Measurements from ENCODE around the gene ADAM12. TPM values are rescaled to one million over a fixed set of nuclear protein-coding genes. Genes with fewer than 3 reads are reported as not detected.

Gene ADAM12
- total RNA-seq, 2 donors from 2014 or later: 0.63 to 1.0 TPM

DNA sequence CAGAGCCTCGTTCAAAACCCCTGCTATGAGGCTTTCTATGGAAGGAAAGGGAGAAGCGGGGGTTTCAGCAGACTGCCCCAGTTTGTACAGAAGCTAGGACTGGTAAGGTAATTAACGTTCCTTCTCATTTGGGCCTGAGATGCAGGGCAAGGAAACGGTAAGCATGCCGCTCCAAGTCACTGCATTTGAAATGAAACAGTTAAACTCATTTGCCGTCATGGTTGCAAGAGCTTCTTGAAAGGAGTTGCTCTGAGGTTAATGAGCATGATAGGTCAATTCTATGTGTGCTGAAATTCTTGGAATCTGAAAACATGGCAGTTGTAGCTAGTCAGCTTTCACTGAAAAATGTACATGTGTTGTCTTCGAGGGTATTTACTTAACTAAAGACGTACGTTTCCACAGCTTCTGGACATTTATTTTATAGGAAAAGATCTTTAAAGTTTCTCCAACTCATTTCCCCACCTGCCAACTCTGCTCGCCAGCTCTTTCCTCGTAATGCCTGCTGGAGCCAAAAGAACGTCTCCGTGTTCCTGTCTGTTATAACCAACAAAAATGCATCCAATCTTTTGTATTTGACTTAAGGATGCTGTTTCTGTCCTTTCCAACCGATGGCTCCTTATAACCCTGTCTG is 73.3 kb downstream of the ADAM12 start:
- Mint-ChIP-seq H3K9me3 (peaks cover 0 to 3% of the 10 kb centered on the region in 2 donors), H3K4me1 (ENCODE audit: low read depth) (no peaks in the 10 kb centered on the region), H3K4me3 (no peak overlapping the region), H3K27ac (no peak overlapping the region), H3K27me3 (ENCODE audit: low read depth) (no peaks in the 10 kb centered on the region), H3K36me3 (ENCODE audit: insufficient read depth in 2 of 2) (no peaks in the 10 kb centered on the region)
- no peak for ATAC-seq (replicated peaks in 1 of 2)
- DNase-seq: no peak

DNA sequence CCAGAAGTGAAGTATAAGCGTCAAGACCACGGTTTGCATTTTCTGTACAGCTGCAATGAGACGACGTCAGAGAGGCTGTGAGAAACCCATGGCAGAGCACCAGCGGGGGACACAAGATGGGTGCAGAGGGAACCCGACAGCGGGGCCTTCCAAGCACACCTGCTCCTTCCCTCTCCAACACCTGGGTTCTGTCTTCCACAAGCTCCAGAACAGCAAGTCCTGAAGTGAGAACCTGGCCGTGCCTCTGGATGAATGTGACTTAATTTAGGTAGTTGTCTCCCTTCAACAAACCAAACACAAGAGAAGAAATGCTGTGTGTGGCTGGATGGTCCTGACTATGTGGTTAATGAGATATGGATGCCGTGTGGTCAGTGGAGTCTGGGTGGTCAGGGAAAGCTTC is 76.1 kb downstream of the ADAM12 start:
- Mint-ChIP-seq H3K4me1 (ENCODE audit: low read depth) (no peaks in the 10 kb centered on the region), H3K27ac (no peak overlapping the region), H3K4me3 (no peak overlapping the region), H3K36me3 (ENCODE audit: insufficient read depth in 2 of 2) (no peaks in the 10 kb centered on the region), H3K9me3 (peaks cover 0 to 6% of the 10 kb centered on the region in 2 donors), H3K27me3 (ENCODE audit: low read depth) (no peaks in the 10 kb centered on the region)
- DNase-seq: no peak
- ATAC-seq (replicated peaks in 1 of 2): no peak

DNA sequence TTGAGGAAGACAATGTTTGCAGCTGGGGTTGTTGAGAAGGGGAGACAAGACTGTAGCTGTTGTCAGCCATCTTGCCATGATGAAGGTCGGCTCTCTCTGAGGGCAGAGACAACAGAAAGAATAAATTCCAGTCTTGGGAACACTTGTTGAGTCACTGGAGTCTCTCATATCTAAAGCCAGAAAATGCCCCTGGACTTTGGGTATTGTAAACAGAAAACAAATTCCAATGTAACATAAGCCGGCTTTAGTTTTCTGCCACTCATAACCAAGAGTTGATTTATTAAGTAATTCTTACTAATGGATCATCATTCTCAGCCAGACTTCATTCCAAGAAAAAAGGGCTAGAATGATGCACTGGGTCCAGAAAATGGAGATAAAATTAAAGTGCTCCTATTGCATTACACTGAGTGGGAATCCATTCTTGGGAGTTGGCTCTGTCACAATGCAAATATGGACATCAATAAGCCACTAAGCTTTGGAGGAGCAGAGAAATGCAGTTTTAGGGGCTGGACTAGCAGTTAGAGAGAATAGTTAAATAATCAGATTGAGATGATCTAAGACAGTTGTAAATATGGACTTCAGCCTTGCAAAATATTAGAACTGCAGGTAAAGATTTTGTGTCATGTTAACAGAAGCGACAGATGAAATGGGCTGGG is 78.9 kb downstream of the ADAM12 start:
- no peaks in the 10 kb centered on the region for H3K4me1 Mint-ChIP-seq (ENCODE audit: low read depth)
- H3K4me3 Mint-ChIP-seq: no peak overlapping the region
- ATAC-seq (replicated peaks in 1 of 2) (no peak), DNase-seq (no peak)
- peaks cover 0 to under 1% of the 10 kb centered on the region in 2 donors for H3K36me3 Mint-ChIP-seq (ENCODE audit: insufficient read depth in 2 of 2)
- no peak overlapping the region for H3K27ac Mint-ChIP-seq
- no peaks in the 10 kb centered on the region for H3K27me3 Mint-ChIP-seq (ENCODE audit: low read depth)
- peaks cover 0 to 9% of the 10 kb centered on the region in 2 donors for H3K9me3 Mint-ChIP-seq

DNA sequence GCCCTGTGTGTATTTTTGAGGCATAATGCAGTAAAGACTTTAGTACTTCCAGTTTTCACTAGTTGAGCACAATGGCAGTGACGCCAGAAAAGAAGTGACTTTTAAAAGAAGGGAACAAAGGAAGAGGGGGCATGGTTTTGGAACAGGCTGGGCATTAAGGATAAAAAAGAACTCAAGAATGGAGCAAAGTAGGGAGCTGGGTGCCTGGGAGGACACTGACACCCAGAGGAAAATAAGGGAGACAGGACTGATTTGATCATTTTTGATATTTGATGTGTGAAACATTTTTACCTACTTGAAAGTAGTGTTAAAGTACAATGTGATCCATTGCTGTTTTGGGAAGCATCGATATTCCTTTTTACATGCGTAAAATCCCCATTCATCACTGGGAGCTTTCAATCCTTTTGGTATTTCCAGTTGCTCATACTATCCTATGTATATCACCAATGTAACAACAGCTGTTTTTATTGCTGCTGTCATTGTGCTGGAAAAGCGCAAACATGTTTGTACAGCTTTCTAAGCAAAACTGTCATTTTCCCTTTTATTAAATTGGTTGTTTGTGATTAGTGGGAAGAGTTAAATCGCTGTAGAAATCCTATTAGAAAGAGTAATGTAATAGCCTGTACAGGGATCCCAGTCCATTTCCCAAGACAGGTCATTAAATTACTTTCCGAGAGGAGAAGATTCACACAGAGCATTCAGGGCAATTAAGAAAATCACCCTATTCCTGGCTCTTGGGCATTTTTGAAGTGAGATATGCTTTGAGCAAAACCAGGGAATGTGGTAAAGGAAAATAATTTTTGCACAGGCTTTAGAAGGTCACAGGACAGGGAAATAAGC is 85.2 kb downstream of the ADAM12 start:
- Mint-ChIP-seq H3K4me3 (no peak overlapping the region), H3K36me3 (ENCODE audit: insufficient read depth in 2 of 2) (peaks cover 0 to 3% of the 10 kb centered on the region in 2 donors), H3K9me3 (peaks cover 0 to 3% of the 10 kb centered on the region in 2 donors), H3K4me1 (ENCODE audit: low read depth) (no peaks in the 10 kb centered on the region), H3K27me3 (ENCODE audit: low read depth) (no peaks in the 10 kb centered on the region), H3K27ac (no peak overlapping the region)
- ATAC-seq (replicated peaks in 1 of 2) (no peak), DNase-seq (no peak)

DNA sequence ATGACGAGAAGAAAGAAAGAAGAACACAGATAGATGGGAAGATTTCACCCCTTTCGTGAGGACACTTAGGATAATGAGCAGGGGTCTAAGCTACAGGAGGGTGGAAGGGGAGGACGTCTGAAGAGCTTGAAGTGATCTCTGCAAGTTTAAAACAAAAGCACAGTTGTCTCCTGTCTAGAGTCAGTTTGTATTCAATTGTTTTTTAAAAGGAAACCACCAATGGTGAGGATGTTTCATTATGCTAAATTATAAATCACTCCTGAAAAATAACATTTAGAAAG is 85.9 kb downstream of the ADAM12 start:
- Mint-ChIP-seq H3K4me1 (ENCODE audit: low read depth) (no peaks in the 10 kb centered on the region), H3K27me3 (ENCODE audit: low read depth) (no peaks in the 10 kb centered on the region), H3K27ac (no peak overlapping the region), H3K9me3 (peaks cover 0 to 3% of the 10 kb centered on the region in 2 donors), H3K4me3 (no peak overlapping the region), H3K36me3 (ENCODE audit: insufficient read depth in 2 of 2) (peaks cover 0 to 3% of the 10 kb centered on the region in 2 donors)
- DNase-seq (no peak), ATAC-seq (replicated peaks in 1 of 2) (no peak)

DNA sequence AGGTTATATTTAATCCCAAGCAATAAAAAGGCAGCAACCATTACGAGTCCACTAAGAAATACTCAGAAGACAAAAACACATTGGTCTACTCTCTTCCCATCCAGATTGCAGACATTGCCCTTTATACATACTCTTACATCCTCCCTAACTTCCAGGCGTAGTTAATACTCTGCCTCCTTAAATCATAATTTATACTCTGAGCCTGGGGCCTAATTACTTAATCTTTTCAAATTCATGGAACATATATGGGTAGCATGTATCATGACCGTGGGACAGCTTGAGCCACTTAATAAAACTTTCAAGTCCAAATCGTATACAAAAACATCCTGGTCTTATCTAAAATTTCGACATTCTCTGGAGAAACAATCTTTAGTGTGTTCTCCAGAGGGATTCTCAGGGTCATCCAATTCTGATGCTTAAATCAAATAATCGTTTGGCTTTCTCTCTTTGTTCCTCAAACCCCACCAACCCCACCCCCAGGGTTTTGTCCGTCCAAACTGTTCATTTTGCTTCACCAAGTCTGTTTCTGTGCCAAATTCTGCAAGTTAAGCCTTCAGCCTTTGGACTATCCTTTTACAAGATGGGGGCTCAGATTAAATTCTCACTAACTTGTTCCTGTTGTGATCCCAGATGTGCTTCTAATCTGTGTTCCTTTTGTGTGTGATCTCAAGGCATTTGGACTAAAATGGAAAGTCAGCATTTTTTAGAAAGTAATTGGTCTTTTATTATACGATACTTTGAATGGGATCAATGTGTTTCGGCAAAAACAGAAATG is 86.4 kb downstream of the ADAM12 start:
- DNase-seq (no peak), ATAC-seq (replicated peaks in 1 of 2) (no peak)
- H3K27ac Mint-ChIP-seq: no peak overlapping the region
- no peaks in the 10 kb centered on the region for H3K4me1 Mint-ChIP-seq (ENCODE audit: low read depth)
- H3K36me3 Mint-ChIP-seq (ENCODE audit: insufficient read depth in 2 of 2): peaks cover 0 to 3% of the 10 kb centered on the region in 2 donors
- no peak overlapping the region for H3K4me3 Mint-ChIP-seq
- peaks cover 0 to 3% of the 10 kb centered on the region in 2 donors for H3K9me3 Mint-ChIP-seq
- no peaks in the 10 kb centered on the region for H3K27me3 Mint-ChIP-seq (ENCODE audit: low read depth)

DNA sequence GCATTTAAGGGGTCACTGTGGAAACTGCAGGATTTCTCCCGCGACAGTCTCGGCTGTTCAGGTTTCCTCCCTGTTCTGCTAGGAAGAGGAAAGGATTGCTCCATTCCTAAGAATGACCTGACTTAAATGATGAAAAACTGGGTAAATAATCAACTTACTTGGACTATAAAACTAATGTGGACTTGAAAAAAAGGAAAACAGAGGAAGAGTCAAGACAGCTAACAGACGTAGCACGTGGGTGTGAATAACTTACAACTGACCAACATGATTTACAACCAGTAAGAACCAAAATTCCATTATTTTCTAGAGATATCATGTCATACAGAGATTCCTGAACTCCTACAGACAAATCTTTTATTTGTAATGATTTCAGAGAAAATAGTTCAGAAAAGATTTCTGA is 93.8 kb downstream of the ADAM12 start:
- Mint-ChIP-seq H3K4me3 (no peak overlapping the region), H3K36me3 (ENCODE audit: insufficient read depth in 2 of 2) (no peaks in the 10 kb centered on the region), H3K27ac (no peak overlapping the region), H3K4me1 (ENCODE audit: low read depth) (no peaks in the 10 kb centered on the region), H3K27me3 (ENCODE audit: low read depth) (peaks cover 9% of the 10 kb centered on the region), H3K9me3 (peaks cover 2 to 3% of the 10 kb centered on the region in 2 donors)
- DNase-seq (no peak), ATAC-seq (replicated peaks in 1 of 2) (no peak)

DNA sequence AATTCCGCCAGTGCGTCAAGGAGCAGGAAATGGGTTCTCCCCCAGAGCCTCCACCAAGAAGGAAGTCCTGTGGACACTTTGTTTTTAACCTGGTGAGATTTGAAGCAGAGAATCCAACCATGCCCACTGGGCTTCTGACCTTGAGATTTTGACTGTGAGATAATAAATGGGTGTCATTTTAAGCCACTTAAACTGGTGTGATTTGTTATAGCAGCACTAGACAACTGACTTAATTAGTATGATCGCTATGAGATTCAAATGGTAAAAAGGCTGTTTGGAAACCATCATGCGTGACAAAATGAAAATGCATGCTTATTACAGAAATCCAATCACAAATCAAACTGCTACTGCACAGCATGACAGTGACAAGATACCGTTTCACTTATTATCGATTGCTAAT is 98.0 kb downstream of the ADAM12 start:
- DNase-seq (no peak), ATAC-seq (replicated peaks in 1 of 2) (no peak)
- Mint-ChIP-seq H3K9me3 (peaks cover 2% of the 10 kb centered on the region in 2 donors), H3K4me1 (ENCODE audit: low read depth) (no peaks in the 10 kb centered on the region), H3K36me3 (ENCODE audit: insufficient read depth in 2 of 2) (no peaks in the 10 kb centered on the region), H3K4me3 (no peak overlapping the region), H3K27ac (no peak overlapping the region), H3K27me3 (ENCODE audit: low read depth) (peaks cover 9% of the 10 kb centered on the region)

DNA sequence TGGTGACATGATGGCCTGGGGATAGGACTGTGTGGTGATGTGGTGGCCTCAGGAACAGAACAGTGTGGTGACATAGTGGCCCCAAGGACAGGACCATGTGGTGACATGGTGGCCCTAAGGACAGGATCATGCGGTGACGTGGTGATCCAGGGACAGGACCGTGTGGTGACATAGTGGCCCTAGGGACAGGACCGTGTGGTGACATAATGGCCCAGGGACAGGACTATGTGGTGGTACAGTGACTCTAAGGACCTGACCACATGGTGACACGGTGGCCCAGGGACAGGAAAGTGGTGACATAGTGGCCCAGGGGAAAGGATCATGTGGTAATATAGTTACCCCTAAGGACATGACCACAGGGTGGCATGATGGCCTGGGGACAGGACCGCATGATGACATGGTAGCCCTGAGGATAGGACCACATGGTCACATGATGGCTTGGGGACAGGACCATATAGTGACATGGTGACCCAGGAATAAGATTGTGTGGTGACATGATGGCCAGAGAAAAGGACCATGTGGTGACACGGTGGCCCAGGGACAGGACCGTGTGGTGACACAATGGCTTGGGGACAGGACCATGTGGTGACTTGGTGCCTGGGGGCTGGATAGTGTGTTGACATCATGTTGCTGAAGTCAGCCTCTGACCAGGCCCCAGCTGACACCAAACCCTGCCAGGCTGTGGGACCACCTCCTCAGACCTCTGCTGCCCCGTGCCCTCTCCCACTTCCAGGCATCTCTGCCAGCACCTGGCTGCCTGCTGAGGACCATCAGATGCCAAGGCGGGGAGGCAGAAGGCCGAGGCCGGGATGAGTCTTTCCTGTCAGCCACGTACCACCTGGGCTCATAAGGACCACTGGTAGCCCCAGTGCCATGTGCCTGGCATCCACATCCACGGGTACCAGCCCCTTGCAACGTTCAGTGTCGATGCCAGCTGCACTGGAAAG is 99.5 kb downstream of the ADAM12 start:
- H3K27ac Mint-ChIP-seq: no peak overlapping the region
- peaks cover 3% of the 10 kb centered on the region for H3K27me3 Mint-ChIP-seq (ENCODE audit: low read depth)
- H3K9me3 Mint-ChIP-seq: peaks cover 2% of the 10 kb centered on the region in 2 donors
- H3K4me1 Mint-ChIP-seq (ENCODE audit: low read depth): no peaks in the 10 kb centered on the region
- no peak for DNase-seq
- H3K4me3 Mint-ChIP-seq: no peak overlapping the region
- no peaks in the 10 kb centered on the region for H3K36me3 Mint-ChIP-seq (ENCODE audit: insufficient read depth in 2 of 2)
- ATAC-seq (replicated peaks in 1 of 2): no peak

DNA sequence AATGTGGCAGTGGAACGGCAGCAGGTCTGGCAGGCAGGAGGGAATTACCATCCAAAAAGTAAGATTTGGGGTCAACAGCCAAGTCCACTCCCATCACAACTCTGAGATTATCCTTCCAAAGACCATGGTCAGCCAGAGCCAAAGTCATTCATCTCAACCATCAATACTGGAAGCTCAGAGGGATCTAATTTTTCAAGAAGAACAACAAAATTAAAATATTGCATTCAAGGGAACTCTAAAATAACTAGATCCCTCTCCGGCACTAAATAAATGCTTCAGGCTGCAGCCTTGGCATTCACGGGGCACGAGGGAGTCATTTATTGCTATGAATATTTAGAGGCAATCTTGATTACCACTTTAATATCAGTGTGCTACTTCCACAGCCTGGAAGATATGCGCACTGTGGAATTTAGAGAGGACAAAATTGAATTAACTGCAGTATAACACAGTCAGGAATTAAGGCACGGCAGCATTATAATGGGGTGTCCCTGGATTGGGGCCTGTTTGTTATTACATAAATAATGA is 102.0 kb downstream of the ADAM12 start:
- DNase-seq (no peak), ATAC-seq (replicated peaks in 1 of 2) (no peak)
- H3K4me1 Mint-ChIP-seq (ENCODE audit: low read depth): no peaks in the 10 kb centered on the region
- no peak overlapping the region for H3K27ac Mint-ChIP-seq
- no peaks in the 10 kb centered on the region for H3K9me3 Mint-ChIP-seq
- no peak overlapping the region for H3K4me3 Mint-ChIP-seq
- H3K27me3 Mint-ChIP-seq (ENCODE audit: low read depth): no peaks in the 10 kb centered on the region
- H3K36me3 Mint-ChIP-seq (ENCODE audit: insufficient read depth in 2 of 2): no peaks in the 10 kb centered on the region

DNA sequence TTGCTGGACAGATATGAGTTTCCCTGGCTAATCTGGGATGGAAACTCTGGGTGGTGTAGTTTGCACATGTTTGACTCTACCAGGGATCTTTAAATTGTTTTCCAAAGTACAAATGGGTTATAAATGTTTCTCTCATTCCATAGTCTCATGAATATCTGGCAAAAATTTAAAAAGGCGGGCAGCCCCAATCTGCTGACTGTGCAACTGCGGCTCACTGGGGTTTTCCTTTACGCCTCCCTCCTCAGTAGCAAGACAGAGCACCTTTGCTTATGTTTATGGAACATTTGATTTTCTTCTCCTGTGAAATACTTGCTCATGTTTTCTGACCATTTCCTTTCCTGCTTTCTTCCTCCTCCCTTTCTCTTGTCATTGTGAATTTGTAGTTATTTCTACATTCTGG is 105.0 kb downstream of the ADAM12 start:
- Mint-ChIP-seq H3K4me3 (no peak overlapping the region), H3K4me1 (ENCODE audit: low read depth) (no peaks in the 10 kb centered on the region), H3K9me3 (no peaks in the 10 kb centered on the region), H3K27me3 (ENCODE audit: low read depth) (no peaks in the 10 kb centered on the region), H3K27ac (no peak overlapping the region), H3K36me3 (ENCODE audit: insufficient read depth in 2 of 2) (no peaks in the 10 kb centered on the region)
- ATAC-seq (replicated peaks in 1 of 2): no peak
- DNase-seq: no peak

DNA sequence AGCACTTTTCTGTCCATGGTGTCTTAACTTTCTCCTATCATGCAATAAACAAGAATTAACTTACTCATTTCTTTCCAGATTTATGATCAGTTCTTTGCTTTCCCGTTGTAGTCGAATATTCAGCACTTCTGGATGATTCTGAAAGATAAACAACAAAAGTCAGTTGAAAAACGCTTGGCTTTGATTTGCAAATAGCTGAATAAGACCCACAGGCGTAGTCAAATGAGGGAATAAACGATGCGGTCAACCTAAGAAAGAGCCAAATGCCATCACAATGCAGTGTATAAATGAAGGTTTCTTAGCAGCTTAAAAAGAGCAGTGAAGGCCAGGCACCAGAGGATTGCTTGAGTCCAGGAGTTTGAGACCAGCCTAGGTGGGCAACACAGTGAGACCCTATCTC is 109.4 kb downstream of the ADAM12 start:
- no peak overlapping the region for H3K4me3 Mint-ChIP-seq
- DNase-seq (no peak), ATAC-seq (replicated peaks in 1 of 2) (no peak)
- no peaks in the 10 kb centered on the region for H3K4me1 Mint-ChIP-seq (ENCODE audit: low read depth)
- H3K9me3 Mint-ChIP-seq: no peaks in the 10 kb centered on the region
- H3K27ac Mint-ChIP-seq: no peak overlapping the region
- no peaks in the 10 kb centered on the region for H3K27me3 Mint-ChIP-seq (ENCODE audit: low read depth)
- H3K36me3 Mint-ChIP-seq (ENCODE audit: insufficient read depth in 2 of 2): no peaks in the 10 kb centered on the region

Measured in activated T-cell treated with anti-CD3 and anti-CD28 coated beads, Interleukin-2, amount 50 U/mL, for 72 hours (primary cell).